ENCODE data around the gene CRYGB.
"Not testable (repeated sequence)": the region's sequence is repeated elsewhere in the genome, so short reads cannot be mapped to it uniquely, and the experiment has no call there.

The CRYGB gene

GRCh38 chr2:208148803-208149202 is 2.8 kb upstream of the CRYGB start:
- DNase-seq, result no peak

GRCh38 chr2:208147759-208148158 is 1.8 kb upstream of the CRYGB start:
- no peak for DNase-seq

GRCh38 chr2:208147008-208147407 is 1.1 kb upstream of the CRYGB start:
- DNase-seq, result no peak

GRCh38 chr2:208142925-208143799 is 2.8 kb downstream of the CRYGB start:
- peak in 1 of 14 donors; percentile 19 for DNase-seq

GRCh38 chr2:208142240-208142924 is 3.6 kb downstream of the CRYGB start:
- DNase-seq, result no peak

- DNase-seq, result no peak
These were observed 6.5 kb downstream of the CRYGB start for GRCh38 chr2:208139447-208139846.

- not testable (repeated sequence) for DNase-seq
These were observed 7.6 kb downstream of the CRYGB start for GRCh38 chr2:208138334-208138733.

- DNase-seq, result no peak
These were observed 9.3 kb downstream of the CRYGB start for GRCh38 chr2:208136716-208137094.

- DNase-seq, result no peak
These were observed 9.9 kb downstream of the CRYGB start for GRCh38 chr2:208135794-208136715.

- no peak for DNase-seq
These were observed 10.9 kb downstream of the CRYGB start for GRCh38 chr2:208134928-208135586.

- DNase-seq, result no peak
These were observed 15.2 kb downstream of the CRYGB start for GRCh38 chr2:208130712-208131110.

- DNase-seq, result no peak
These were observed 15.9 kb downstream of the CRYGB start, which contains the start of gene CRYGC for GRCh38 chr2:208129744-208130711. TSS of gene CRYGC (minus strand) at chr2:208129828. CDS start at chr2:208129792, 36 bp downstream.

- DNase-seq, result no peak
These were observed 17.8 kb downstream of the CRYGB start for GRCh38 chr2:208128136-208128535.

- DNase-seq, result no peak
These were observed 18.9 kb downstream of the CRYGB start for GRCh38 chr2:208127090-208127489.

GRCh38 chr2:208125251-208125650 is 20.7 kb downstream of the CRYGB start:
- no peak for DNase-seq

GRCh38 chr2:208124013-208124715 is 21.8 kb downstream of the CRYGB start, which contains the start of gene CRYGD:
TSS of gene CRYGD (minus strand) at chr2:208124524. CDS start at chr2:208124473, 51 bp downstream.
- not testable (repeated sequence) for DNase-seq

- DNase-seq, result no peak
These were observed 23.7 kb downstream of the CRYGB start for GRCh38 chr2:208122248-208122647.

- no peak for DNase-seq
These were observed 27.0 kb downstream of the CRYGB start for GRCh38 chr2:208118918-208119317.

- DNase-seq, result not testable (repeated sequence)
These were observed 28.6 kb downstream of the CRYGB start for GRCh38 chr2:208117390-208117789.

- no peak for DNase-seq
These were observed 33.0 kb downstream of the CRYGB start for GRCh38 chr2:208112969-208113368.

Measured in C1 segment of cervical spinal cord (tissue), 14 donors.